Esophagus squamous epithelium (tissue), 5 donors: Measurements from ENCODE around the gene SEPTIN10. TPM values are rescaled to one million over a fixed set of nuclear protein-coding genes. Genes with fewer than 3 reads are reported as not detected.

ENCODE experiments used
- DNase-seq: peaks from one replicate; lab custom pipeline; 2025; lab: John Stamatoyannopoulos, UW
- H3K27ac ChIP-seq, 4 donors: fragments of 200-600 bp; sonication (generic); one replicate each; pipeline ENCODE4 v1.5.1; 2016 to 2019; ENCODE audit warnings: mild to moderate bottlenecking in 1 of 4
- H3K27me3 ChIP-seq, 4 donors: fragments of 200-600 bp; sonication (generic); 1 replicate in 3 of 4; 2 replicates in 1 of 4; pipeline versions ENCODE4 v1.5.1 to v1.6.0; 2017 to 2021; ENCODE audit warnings: antibody characterized with exemption in 1 of 4
- H3K36me3 ChIP-seq, 3 donors: fragments of 200-600 bp; sonication (generic); one replicate each; pipeline ENCODE4 v1.5.1; 2016 to 2019
- H3K4me1 ChIP-seq, 3 donors: fragments of 200-600 bp; sonication (generic); one replicate each; pipeline ENCODE4 v1.5.1; 2017 to 2019
- H3K4me3 ChIP-seq, 4 donors: fragments of 200-600 bp; sonication (generic); 1 replicate in 3 of 4; 2 replicates in 1 of 4; pipeline ENCODE4 v1.5.1; 2016 to 2019; ENCODE audit warnings: mild to moderate bottlenecking in 2 of 4, moderate library complexity in 1 of 4
- H3K9me3 ChIP-seq, 3 donors: fragments of 200-600 bp; sonication (generic); one replicate each; pipeline ENCODE4 v1.5.1; 2016 to 2019
- POLR2A ChIP-seq, 4 donors: fragments of 450-650 bp; IDR thresholded peaks; one replicate each; pipeline ENCODE4 v1.6.1; 2017; ENCODE audit warnings: antibody characterized with exemption in 4 of 4, mild to moderate bottlenecking in 4 of 4, moderate library complexity in 3 of 4
- WGBS, 2 donors: methylation state at CpG; one replicate each; pipeline ENCODE4 v1.1.5; 2018; 5-methylcytosine and 5-hydroxymethylcytosine counted together
- intact Hi-C: fragments of 100-400 bp; cut with DNase I; formaldehyde crosslinking; loops from one replicate; pipeline ENCODE4 v1.15.0; 2022
- total RNA-seq, 4 donors: library from RNA; depleted of rRNA; stranded (reverse); fragments of >200 nt; gene quantifications; one replicate each; pipeline ENCODE4 v1.1.0, GENCODE V29; 2016
- TF ChIP-seq, protein P1 (sequence below), 6 experiments: fragments of 450-650 bp in 4 of 6; fragments of 200-600 bp in 2 of 6; sonication (generic) in 2 of 6; IDR thresholded peaks; one replicate each; pipeline ENCODE4 v1.5.1; 2016 to 2019; ENCODE audit warnings: antibody characterized with exemption in 6 of 6, mild to moderate bottlenecking in 4 of 6, moderate library complexity in 4 of 6
- donor health status: DM: yes; HTN: yes; CAD: no.

Gene SEPTIN10
- total RNA-seq, 4 donors from 2014 or later = 83.6 to 132 (median 86.4) TPM

DNA sequence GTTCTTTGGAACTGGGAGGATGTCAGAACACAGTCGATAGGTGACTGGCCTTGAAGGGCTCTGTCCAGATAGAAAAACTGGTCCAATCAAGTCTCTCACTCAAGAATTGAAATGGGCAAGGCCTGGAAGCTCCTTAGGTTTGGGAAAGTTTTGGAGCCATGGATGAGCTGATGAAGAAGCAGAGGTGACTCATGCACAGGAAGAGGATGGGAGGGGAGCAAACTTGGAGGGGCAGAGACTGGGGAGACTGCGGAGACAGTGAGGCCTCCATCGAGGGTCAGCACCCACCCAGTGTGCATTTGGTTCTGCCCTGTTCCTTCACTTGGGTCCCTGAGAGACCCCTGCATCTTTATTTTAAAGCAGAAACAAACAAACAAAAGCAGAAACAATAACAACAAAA is 41.5 kb upstream of the SEPTIN10 start:
- Histone ChIP-seq H3K36me3 (no peaks in the 10 kb centered on the region), H3K4me3 (no peak overlapping the region), H3K9me3 (no peaks in the 10 kb centered on the region), H3K27ac (no peak overlapping the region), H3K4me1 (peaks cover 5 to 12% (median 6%) of the 10 kb centered on the region in 3 donors), H3K27me3 (no peaks in the 10 kb centered on the region)
- 58 to 78% methylated on average over 2 to 3 of the region's 3 CpGs for WGBS, 2 donors
- intact Hi-C loops = no loop called here
- no peak for DNase-seq
- TF ChIP-seq, protein P1, sequence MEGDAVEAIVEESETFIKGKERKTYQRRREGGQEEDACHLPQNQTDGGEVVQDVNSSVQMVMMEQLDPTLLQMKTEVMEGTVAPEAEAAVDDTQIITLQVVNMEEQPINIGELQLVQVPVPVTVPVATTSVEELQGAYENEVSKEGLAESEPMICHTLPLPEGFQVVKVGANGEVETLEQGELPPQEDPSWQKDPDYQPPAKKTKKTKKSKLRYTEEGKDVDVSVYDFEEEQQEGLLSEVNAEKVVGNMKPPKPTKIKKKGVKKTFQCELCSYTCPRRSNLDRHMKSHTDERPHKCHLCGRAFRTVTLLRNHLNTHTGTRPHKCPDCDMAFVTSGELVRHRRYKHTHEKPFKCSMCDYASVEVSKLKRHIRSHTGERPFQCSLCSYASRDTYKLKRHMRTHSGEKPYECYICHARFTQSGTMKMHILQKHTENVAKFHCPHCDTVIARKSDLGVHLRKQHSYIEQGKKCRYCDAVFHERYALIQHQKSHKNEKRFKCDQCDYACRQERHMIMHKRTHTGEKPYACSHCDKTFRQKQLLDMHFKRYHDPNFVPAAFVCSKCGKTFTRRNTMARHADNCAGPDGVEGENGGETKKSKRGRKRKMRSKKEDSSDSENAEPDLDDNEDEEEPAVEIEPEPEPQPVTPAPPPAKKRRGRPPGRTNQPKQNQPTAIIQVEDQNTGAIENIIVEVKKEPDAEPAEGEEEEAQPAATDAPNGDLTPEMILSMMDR (IDR thresholded peaks at IDR 0.05) = no peak
- no peak for TF ChIP-seq POLR2A (IDR thresholded peaks at IDR 0.05)

DNA sequence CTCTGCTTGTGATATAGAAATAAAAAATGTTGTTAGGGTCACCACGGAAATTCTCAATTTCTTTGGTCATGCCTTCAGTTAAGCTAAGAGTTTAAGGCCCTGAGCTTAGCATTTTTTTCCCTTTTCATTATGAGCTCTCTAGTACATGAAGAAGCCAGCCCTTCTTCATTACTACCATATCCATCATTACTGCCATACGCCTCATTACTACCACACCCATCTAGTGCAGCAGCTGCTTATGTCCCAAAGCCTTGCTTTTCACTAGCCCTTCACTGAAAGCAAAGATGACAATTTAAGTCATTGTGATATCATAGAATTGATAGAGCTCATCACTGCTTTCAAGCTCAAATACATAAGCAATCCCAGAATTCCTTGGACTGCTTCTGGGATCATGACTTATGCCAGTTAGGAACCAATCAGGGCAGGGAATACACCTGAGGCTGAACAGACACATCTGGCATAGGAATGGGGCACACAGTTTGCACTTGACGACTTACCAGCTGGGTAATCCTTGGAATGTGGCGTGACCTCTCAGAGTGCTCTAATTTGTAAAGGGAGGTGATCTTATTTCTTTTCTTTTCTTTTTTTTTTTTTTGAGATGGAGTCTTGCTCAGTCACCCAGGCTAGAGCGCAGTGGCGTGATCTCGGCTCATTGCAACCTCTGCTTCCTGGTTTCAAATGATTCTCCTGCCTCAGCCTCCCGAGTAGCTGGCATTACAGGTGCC is 40.7 kb upstream of the SEPTIN10 start:
- Histone ChIP-seq H3K4me3 (no peak overlapping the region), H3K27me3 (no peaks in the 10 kb centered on the region), H3K36me3 (no peaks in the 10 kb centered on the region), H3K9me3 (no peaks in the 10 kb centered on the region), H3K27ac (no peak overlapping the region), H3K4me1 (peaks cover 2 to 4% (median 2%) of the 10 kb centered on the region in 3 donors)
- intact Hi-C loops = no loop called here
- TF ChIP-seq, protein P1 (IDR thresholded peaks at IDR 0.05) = no peak
- 83 to 86% methylated on average over 8 of the region's 8 CpGs for WGBS, 2 donors
- DNase-seq = no peak

DNA sequence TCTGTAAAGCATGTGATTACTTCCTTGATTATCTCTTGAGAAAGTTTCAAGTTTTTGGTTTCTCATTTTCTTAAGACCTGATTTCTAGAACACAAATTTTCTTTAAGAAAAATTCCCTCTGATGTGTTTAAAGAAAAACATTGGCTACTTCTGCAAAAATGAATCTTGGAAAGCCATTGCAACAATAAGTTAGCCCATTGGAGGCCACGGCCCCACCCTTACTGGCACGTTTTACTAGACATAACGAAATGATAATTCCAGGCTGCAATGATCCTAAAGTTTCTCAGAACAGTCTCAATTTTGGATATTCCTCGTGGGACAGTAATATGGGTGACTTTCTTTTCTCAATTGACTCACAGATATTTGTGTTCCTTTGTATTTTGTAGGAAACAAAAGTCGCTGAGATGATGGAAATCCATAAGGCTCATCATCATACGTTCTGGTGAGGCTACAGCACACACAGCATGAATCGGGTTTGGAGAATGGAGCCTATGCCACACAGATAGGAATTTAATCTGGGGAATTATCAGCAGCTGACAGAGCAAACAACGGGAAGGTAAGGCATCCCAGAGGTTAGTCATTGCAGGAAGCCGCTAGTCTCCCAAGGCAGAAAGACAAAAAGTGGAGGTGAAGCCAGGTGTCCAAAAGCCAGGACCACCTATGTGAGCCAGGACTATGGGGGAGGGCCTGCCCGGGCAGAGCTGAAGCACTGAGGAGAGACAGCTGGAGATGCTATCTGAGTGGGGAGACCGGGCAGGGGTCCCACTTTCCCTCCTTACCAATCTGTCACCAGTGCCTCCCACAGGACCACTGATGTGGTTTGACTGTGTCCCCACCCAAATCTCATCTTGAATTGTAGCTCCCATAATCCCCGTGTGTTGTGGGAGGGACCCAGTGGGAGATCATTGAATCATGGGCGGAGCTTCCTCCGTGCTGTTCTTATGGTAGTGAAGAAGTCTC is 36.2 kb upstream of the SEPTIN10 start:
- TF ChIP-seq POLR2A (IDR thresholded peaks at IDR 0.05) = no peak
- TF ChIP-seq, protein P1 (IDR thresholded peaks at IDR 0.05) = no peak
- no peak overlapping the region for H3K4me3 ChIP-seq
- no peaks in the 10 kb centered on the region for H3K27me3 ChIP-seq
- DNase-seq = no peak
- H3K27ac ChIP-seq = no peak overlapping the region
- no peaks in the 10 kb centered on the region for H3K36me3 ChIP-seq
- H3K4me1 ChIP-seq = peaks cover 0 to 4% (median under 1%) of the 10 kb centered on the region in 3 donors
- WGBS, 2 donors = 68 to 72% methylated on average over 13 to 14 of the region's 14 CpGs
- no peaks in the 10 kb centered on the region for H3K9me3 ChIP-seq
- intact Hi-C loops = no loop called here

DNA sequence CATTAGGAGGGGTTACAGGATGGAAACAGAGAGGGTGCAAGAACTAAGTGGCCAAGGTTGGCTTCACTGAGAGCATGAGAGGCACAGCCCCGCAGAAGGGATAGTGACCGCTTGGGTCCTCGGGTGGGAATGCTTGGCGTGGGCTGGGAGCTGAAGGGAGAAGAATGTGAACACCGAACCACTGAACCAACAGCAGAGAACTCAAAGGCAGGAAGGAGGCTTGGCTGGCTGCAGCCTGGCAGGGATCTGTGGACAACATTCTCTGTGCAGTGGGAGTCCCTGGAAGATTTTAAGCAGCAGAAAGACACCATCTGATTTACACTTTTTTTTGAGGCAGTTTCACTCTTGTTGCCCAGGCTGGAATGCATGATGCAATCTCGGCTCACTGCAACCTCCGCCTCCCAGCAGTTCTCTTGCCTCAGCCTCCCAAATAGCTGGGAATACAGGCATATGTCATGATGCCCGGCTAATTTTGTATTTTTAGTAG is 34.3 kb upstream of the SEPTIN10 start:
- no peaks in the 10 kb centered on the region for H3K27me3 ChIP-seq
- 85 to 87% methylated on average over 8 of the region's 8 CpGs for WGBS, 2 donors
- no peaks in the 10 kb centered on the region for H3K36me3 ChIP-seq
- no peak for TF ChIP-seq POLR2A (IDR thresholded peaks at IDR 0.05)
- TF ChIP-seq, protein P1 (IDR thresholded peaks at IDR 0.05) = no peak
- H3K27ac ChIP-seq = no peak overlapping the region
- no peak for DNase-seq
- no peak overlapping the region for H3K4me3 ChIP-seq
- no peaks in the 10 kb centered on the region for H3K9me3 ChIP-seq
- intact Hi-C loops = no loop called here
- H3K4me1 ChIP-seq = peaks cover 13 to 23% (median 14%) of the 10 kb centered on the region in 3 donors
